ENCODE results near the gene PRRT1. TPM values are rescaled to one million over a fixed set of nuclear protein-coding genes. Genes with fewer than 3 reads are reported as not detected.

The PRRT1 gene
- total and polyA plus RNA-seq, 8 donors: 0.18 to 6.0 (median 1.4) TPM; not detected in 2

- TF ChIP-seq POLR2AphosphoS5 (IDR thresholded peaks at IDR 0.05) (no peak), EP300 (IDR thresholded peaks at IDR 0.05) (no peak), POLR2A (IDR thresholded peaks at IDR 0.05) (no peak), CTCF (IDR thresholded peaks at IDR 0.05) (no peak)
- peaks cover 49 to 79% (median 62%) of the 10 kb centered on the region in 4 donors for H3K4me1 ChIP-seq
- H3K4me3 ChIP-seq: no peak overlapping the region
- H3K27ac ChIP-seq: no peak overlapping the region
- H3K9me3 ChIP-seq: no peaks in the 10 kb centered on the region
- DNase-seq: no peak
- intact Hi-C loops (cut with DNase I; ENCODE audit: low total_unique reads): no loop called here
- H3K27me3 ChIP-seq: no peaks in the 10 kb centered on the region
- 96 to 98% (median 97%) methylated on average over 6 of the region's 6 CpGs for WGBS, 5 donors
- H3K36me3 ChIP-seq: peaks cover 42 to 52% (median 50%) of the 10 kb centered on the region in 4 donors
Measured at GRCh38 chr6:32171234-32171633, 19.5 kb upstream of the PRRT1 start.

- no peak overlapping the region for H3K4me3 ChIP-seq
- TF ChIP-seq POLR2A (IDR thresholded peaks at IDR 0.05) (no peak), POLR2AphosphoS5 (IDR thresholded peaks at IDR 0.05) (no peak), CTCF (IDR thresholded peaks at IDR 0.05) (no peak), EP300 (IDR thresholded peaks at IDR 0.05) (no peak)
- no peaks in the 10 kb centered on the region for H3K9me3 ChIP-seq
- 89 to 97% (median 94%) methylated on average over 11 of the region's 11 CpGs for WGBS, 5 donors
- intact Hi-C loops (cut with DNase I; ENCODE audit: low total_unique reads): no loop called here
- H3K27me3 ChIP-seq: no peaks in the 10 kb centered on the region
- peaks cover 42 to 61% (median 58%) of the 10 kb centered on the region in 4 donors for H3K36me3 ChIP-seq
- H3K4me1 ChIP-seq: peaks cover 46 to 72% (median 56%) of the 10 kb centered on the region in 4 donors
- DNase-seq: no peak
- H3K27ac ChIP-seq: peak overlapping the region in 2 of 5 donors; percentile 74 to 75
Measured at GRCh38 chr6:32170294-32170693, 18.6 kb upstream of the PRRT1 start.

- no peaks in the 10 kb centered on the region for H3K27me3 ChIP-seq
- no peaks in the 10 kb centered on the region for H3K9me3 ChIP-seq
- H3K4me1 ChIP-seq: peaks cover 37 to 59% (median 43%) of the 10 kb centered on the region in 4 donors
- whole genome bisulfite sequencing, 5 donors: 59 to 69% (median 65%) methylated on average over 10 to 11 of the region's 11 CpGs
- H3K4me3 ChIP-seq: no peak overlapping the region
- H3K27ac ChIP-seq: peak overlapping the region; percentile 39 to 75 (median 69)
- DNase-seq: no peak
- TF ChIP-seq POLR2AphosphoS5 (IDR thresholded peaks at IDR 0.05) (no peak), EP300 (IDR thresholded peaks at IDR 0.05) (no peak), CTCF (IDR thresholded peaks at IDR 0.05) (no peak), POLR2A (IDR thresholded peaks at IDR 0.05) (no peak)
- intact Hi-C loops (cut with DNase I; ENCODE audit: low total_unique reads): no loop called here
- H3K36me3 ChIP-seq: peaks cover 42 to 69% (median 67%) of the 10 kb centered on the region in 4 donors
Measured at GRCh38 chr6:32168807-32169591, 17.3 kb upstream of the PRRT1 start.

GRCh38 chr6:32168350-32168749 lies 16.6 kb upstream of the PRRT1 start:
- DNase-seq: no peak
- Histone ChIP-seq H3K9me3 (no peaks in the 10 kb centered on the region), H3K36me3 (peaks cover 42 to 73% (median 71%) of the 10 kb centered on the region in 4 donors), H3K4me1 (peaks cover 34 to 54% (median 40%) of the 10 kb centered on the region in 4 donors), H3K27me3 (no peaks in the 10 kb centered on the region), H3K27ac (peak overlapping the region; percentile 39 to 75 (median 69)), H3K4me3 (no peak overlapping the region)
- TF ChIP-seq EP300 (IDR thresholded peaks at IDR 0.05): no peak
- TF ChIP-seq POLR2A (IDR thresholded peaks at IDR 0.05): no peak
- no peak for TF ChIP-seq POLR2AphosphoS5 (IDR thresholded peaks at IDR 0.05)
- TF ChIP-seq CTCF (IDR thresholded peaks at IDR 0.05): no peak
- 37 to 63% (median 55%) methylated on average over 2 of the region's 2 CpGs for WGBS, 5 donors
- intact Hi-C loops (cut with DNase I; ENCODE audit: low total_unique reads): no loop called here

Data from stomach (tissue), 9 donors.